AG09309 (cell line): ENCODE results near the gene FAM217A.
A peak's percentile ranks its signal among the peaks of the same experiment; 100 is the strongest.

Source experiments
- DNase-seq: peaks from one replicate; pipeline ENCODE4 v3.0.0-alpha.2; 2010; ENCODE audit warnings: low read depth
- H3K4me3 ChIP-seq: 2 replicates; pipeline ENCODE4 v1.5.1; 2011; ENCODE audit warnings: mild to moderate bottlenecking, low read depth, low read length, moderate library complexity; ENCODE audit not compliant: control insufficient read depth
- TF ChIP-seq, protein P1 (sequence below): IDR thresholded peaks from 2 replicates; pipeline ENCODE4 v1.5.1; 2011; ENCODE audit warnings: mild to moderate bottlenecking, low read depth, low read length, inconsistent platforms; ENCODE audit not compliant: insufficient read depth, control insufficient read depth; ENCODE audit errors: missing control alignments

The FAM217A gene

DNA sequence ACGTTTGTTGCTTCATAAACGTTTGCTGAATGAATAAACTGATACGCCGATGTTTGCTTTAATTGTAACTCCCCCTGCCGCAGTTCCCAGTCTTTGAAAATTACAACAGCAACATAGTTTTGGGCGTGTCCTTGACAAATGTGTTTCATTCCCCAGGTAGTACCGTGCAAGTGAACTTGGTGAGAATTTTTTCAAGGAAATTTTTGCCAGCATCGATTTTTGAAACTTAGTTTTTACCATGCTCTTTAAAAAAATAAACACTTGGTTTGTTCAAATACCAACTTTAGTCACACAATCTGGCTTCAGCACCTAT is 60.1 kb downstream of the FAM217A start:
- TF ChIP-seq, protein P1, sequence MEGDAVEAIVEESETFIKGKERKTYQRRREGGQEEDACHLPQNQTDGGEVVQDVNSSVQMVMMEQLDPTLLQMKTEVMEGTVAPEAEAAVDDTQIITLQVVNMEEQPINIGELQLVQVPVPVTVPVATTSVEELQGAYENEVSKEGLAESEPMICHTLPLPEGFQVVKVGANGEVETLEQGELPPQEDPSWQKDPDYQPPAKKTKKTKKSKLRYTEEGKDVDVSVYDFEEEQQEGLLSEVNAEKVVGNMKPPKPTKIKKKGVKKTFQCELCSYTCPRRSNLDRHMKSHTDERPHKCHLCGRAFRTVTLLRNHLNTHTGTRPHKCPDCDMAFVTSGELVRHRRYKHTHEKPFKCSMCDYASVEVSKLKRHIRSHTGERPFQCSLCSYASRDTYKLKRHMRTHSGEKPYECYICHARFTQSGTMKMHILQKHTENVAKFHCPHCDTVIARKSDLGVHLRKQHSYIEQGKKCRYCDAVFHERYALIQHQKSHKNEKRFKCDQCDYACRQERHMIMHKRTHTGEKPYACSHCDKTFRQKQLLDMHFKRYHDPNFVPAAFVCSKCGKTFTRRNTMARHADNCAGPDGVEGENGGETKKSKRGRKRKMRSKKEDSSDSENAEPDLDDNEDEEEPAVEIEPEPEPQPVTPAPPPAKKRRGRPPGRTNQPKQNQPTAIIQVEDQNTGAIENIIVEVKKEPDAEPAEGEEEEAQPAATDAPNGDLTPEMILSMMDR, result no peak
- peak overlapping the region; percentile 66 for H3K4me3 ChIP-seq
- DNase-seq, result no peak
